Natural killer cell treated with Interleukin-12 subunit alpha and Interleukin-12 subunit beta and Interleukin-15 and Interleukin-18, amount 100 ng/mL, for 72 hours (primary cell): ENCODE results near the gene PRPF18. TPM values are rescaled to one million over a fixed set of nuclear protein-coding genes. Genes with fewer than 3 reads are reported as not detected.
A peak's percentile ranks its signal among the peaks of the same experiment; 100 is the strongest.

Source experiments
- ATAC-seq, 2 donors: fragments of 150-1000 bp; cut with Tn5 transposase in 1 of 2; sonication (Bioruptor Pico), chemical (Tn5 transposase) in 1 of 2; 2 replicates each; pipeline ENCODE4 v1.10.0; 2021
- DNase-seq: peaks from one replicate; pipeline ENCODE4 v3.0.0; 2022; ENCODE audit warnings: low spot score
- H3K27ac Mint-ChIP-seq, 2 donors: 1 replicate in 1 of 2; 2 replicates in 1 of 2; pipeline ENCODE4 v1.8.0; 2022; ENCODE audit warnings: mixed read lengths in 2 of 2, mild to moderate bottlenecking in 1 of 2, moderate library complexity in 1 of 2
- H3K27me3 Mint-ChIP-seq, 2 donors: 1 replicate in 1 of 2; 2 replicates in 1 of 2; pipeline ENCODE4 v1.8.0; 2022; ENCODE audit warnings: mixed read lengths in 2 of 2
- H3K36me3 Mint-ChIP-seq: one replicate; pipeline ENCODE4 v1.8.0; 2022; ENCODE audit warnings: mixed read lengths
- H3K4me1 Mint-ChIP-seq, 2 donors: 1 replicate in 1 of 2; 2 replicates in 1 of 2; pipeline ENCODE4 v1.8.0; 2022; ENCODE audit warnings: low read depth in 2 of 2, mixed read lengths in 2 of 2, mild to moderate bottlenecking in 1 of 2
- H3K4me3 Mint-ChIP-seq: one replicate; pipeline ENCODE4 v1.8.0; 2022; ENCODE audit warnings: mixed read lengths
- H3K9me3 Mint-ChIP-seq: 2 replicates; pipeline ENCODE4 v1.8.0; 2022; ENCODE audit warnings: mixed read lengths
- total RNA-seq, 2 donors: library from RNA; stranded (reverse); gene quantifications; one replicate each; pipeline ENCODE4 v1.2.3, GENCODE V29; 2022

Gene PRPF18
- total RNA-seq, 2 donors from 2014 or later, result 29.2 to 29.6 TPM

GRCh38 chr10:13657101-13657680 lies 70.4 kb downstream of the PRPF18 start:
- H3K27ac Mint-ChIP-seq, result no peak overlapping the region
- peaks cover 0 to 3% of the 10 kb centered on the region in 2 donors for H3K27me3 Mint-ChIP-seq
- no peaks in the 10 kb centered on the region for H3K36me3 Mint-ChIP-seq
- no peaks in the 10 kb centered on the region for H3K9me3 Mint-ChIP-seq
- peaks cover 4 to 9% of the 10 kb centered on the region in 2 donors for H3K4me1 Mint-ChIP-seq
- DNase-seq (no peak), ATAC-seq (no peak)
- H3K4me3 Mint-ChIP-seq, result no peak overlapping the region

GRCh38 chr10:13658264-13658663 lies 71.5 kb downstream of the PRPF18 start:
- Mint-ChIP-seq H3K4me3 (no peak overlapping the region), H3K4me1 (peaks cover 4 to 9% of the 10 kb centered on the region in 2 donors), H3K9me3 (no peaks in the 10 kb centered on the region), H3K27me3 (peaks cover 0 to 3% of the 10 kb centered on the region in 2 donors), H3K36me3 (no peaks in the 10 kb centered on the region), H3K27ac (no peak overlapping the region)
- ATAC-seq (no peak), DNase-seq (no peak)

GRCh38 chr10:13658871-13659685 lies 72.3 kb downstream of the PRPF18 start:
- peaks cover 4 to 9% of the 10 kb centered on the region in 2 donors for H3K4me1 Mint-ChIP-seq
- no peak overlapping the region for H3K4me3 Mint-ChIP-seq
- peaks cover 0 to 3% of the 10 kb centered on the region in 2 donors for H3K27me3 Mint-ChIP-seq
- no peak for DNase-seq
- H3K27ac Mint-ChIP-seq, result no peak overlapping the region
- H3K36me3 Mint-ChIP-seq, result no peaks in the 10 kb centered on the region
- ATAC-seq, result peak in 1 of 2 donors; percentile 51
- H3K9me3 Mint-ChIP-seq, result no peaks in the 10 kb centered on the region

- H3K27me3 Mint-ChIP-seq, result peaks cover 0 to 3% of the 10 kb centered on the region in 2 donors
- H3K9me3 Mint-ChIP-seq, result no peaks in the 10 kb centered on the region
- peaks cover 4 to 9% of the 10 kb centered on the region in 2 donors for H3K4me1 Mint-ChIP-seq
- H3K27ac Mint-ChIP-seq, result no peak overlapping the region
- ATAC-seq (peak; percentile 54 to 60), DNase-seq (no peak)
- H3K4me3 Mint-ChIP-seq, result peak overlapping the region; percentile 4
- H3K36me3 Mint-ChIP-seq, result no peaks in the 10 kb centered on the region
Observed at GRCh38 chr10:13659887-13660550, 73.3 kb downstream of the PRPF18 start.

- Mint-ChIP-seq H3K27ac (no peak overlapping the region), H3K9me3 (no peaks in the 10 kb centered on the region), H3K27me3 (peaks cover 0 to 3% of the 10 kb centered on the region in 2 donors), H3K4me1 (peaks cover 4 to 12% of the 10 kb centered on the region in 2 donors), H3K36me3 (no peaks in the 10 kb centered on the region), H3K4me3 (no peak overlapping the region)
- DNase-seq (no peak), ATAC-seq (no peak)
Observed at GRCh38 chr10:13660551-13660920, 73.8 kb downstream of the PRPF18 start.

- H3K36me3 Mint-ChIP-seq, result no peaks in the 10 kb centered on the region
- peaks cover 0 to 3% of the 10 kb centered on the region in 2 donors for H3K27me3 Mint-ChIP-seq
- peaks cover 4 to 12% of the 10 kb centered on the region in 2 donors for H3K4me1 Mint-ChIP-seq
- no peak overlapping the region for H3K4me3 Mint-ChIP-seq
- DNase-seq (no peak), ATAC-seq (no peak)
- no peaks in the 10 kb centered on the region for H3K9me3 Mint-ChIP-seq
- no peak overlapping the region for H3K27ac Mint-ChIP-seq
Observed at GRCh38 chr10:13661256-13661655, 74.5 kb downstream of the PRPF18 start.

GRCh38 chr10:13665516-13666262 lies 78.9 kb downstream of the PRPF18 start:
- Mint-ChIP-seq H3K36me3 (no peaks in the 10 kb centered on the region), H3K27me3 (peaks cover 0 to 3% of the 10 kb centered on the region in 2 donors), H3K9me3 (no peaks in the 10 kb centered on the region), H3K4me1 (peaks cover 0 to 3% of the 10 kb centered on the region in 2 donors), H3K27ac (no peak overlapping the region), H3K4me3 (no peak overlapping the region)
- peak; percentile 18 to 43 for ATAC-seq
- DNase-seq, result no peak

- Mint-ChIP-seq H3K4me3 (no peak overlapping the region), H3K27me3 (no peaks in the 10 kb centered on the region), H3K27ac (no peak overlapping the region), H3K36me3 (no peaks in the 10 kb centered on the region), H3K9me3 (no peaks in the 10 kb centered on the region), H3K4me1 (peaks cover 0 to 3% of the 10 kb centered on the region in 2 donors)
- DNase-seq (no peak), ATAC-seq (no peak)
Observed at GRCh38 chr10:13668126-13668525, 81.4 kb downstream of the PRPF18 start.

GRCh38 chr10:13669182-13669855 lies 82.6 kb downstream of the PRPF18 start:
- no peak overlapping the region for H3K4me3 Mint-ChIP-seq
- DNase-seq, result no peak
- H3K4me1 Mint-ChIP-seq, result peaks cover 0 to 3% of the 10 kb centered on the region in 2 donors
- no peaks in the 10 kb centered on the region for H3K27me3 Mint-ChIP-seq
- no peak overlapping the region for H3K27ac Mint-ChIP-seq
- no peaks in the 10 kb centered on the region for H3K36me3 Mint-ChIP-seq
- H3K9me3 Mint-ChIP-seq, result no peaks in the 10 kb centered on the region
- no peak for ATAC-seq

GRCh38 chr10:13669901-13670300 lies 83.1 kb downstream of the PRPF18 start:
- no peak overlapping the region for H3K27ac Mint-ChIP-seq
- H3K36me3 Mint-ChIP-seq, result no peaks in the 10 kb centered on the region
- no peak for DNase-seq
- H3K4me1 Mint-ChIP-seq, result peaks cover 0 to 3% of the 10 kb centered on the region in 2 donors
- no peak overlapping the region for H3K4me3 Mint-ChIP-seq
- H3K9me3 Mint-ChIP-seq, result no peaks in the 10 kb centered on the region
- no peaks in the 10 kb centered on the region for H3K27me3 Mint-ChIP-seq
- ATAC-seq, result no peak

- Mint-ChIP-seq H3K27me3 (no peaks in the 10 kb centered on the region), H3K4me1 (no peaks in the 10 kb centered on the region)
Observed at GRCh38 chr10:13670311-13670710, 83.5 kb downstream of the PRPF18 start.

GRCh38 chr10:13671904-13672303 lies 85.1 kb downstream of the PRPF18 start:
- Mint-ChIP-seq H3K27ac (no peak overlapping the region), H3K9me3 (no peaks in the 10 kb centered on the region), H3K4me1 (no peaks in the 10 kb centered on the region), H3K27me3 (peaks cover under 1 to 4% of the 10 kb centered on the region in 2 donors), H3K4me3 (no peak overlapping the region), H3K36me3 (no peaks in the 10 kb centered on the region)
- DNase-seq (no peak), ATAC-seq (peak in 1 of 2 donors; percentile 32)

More at GRCh38 chr10:13670311-13670710, 83.5 kb downstream of the PRPF18 start:
- DNase-seq, result no peak
- no peak overlapping the region for H3K27ac Mint-ChIP-seq
- no peak overlapping the region for H3K4me3 Mint-ChIP-seq
- H3K9me3 Mint-ChIP-seq, result no peaks in the 10 kb centered on the region
- ATAC-seq, result no peak
- H3K36me3 Mint-ChIP-seq, result no peaks in the 10 kb centered on the region

- Mint-ChIP-seq H3K9me3 (no peaks in the 10 kb centered on the region), H3K36me3 (no peaks in the 10 kb centered on the region), H3K27ac (no peak overlapping the region), H3K27me3 (peaks cover 2 to 10% of the 10 kb centered on the region in 2 donors), H3K4me3 (no peak overlapping the region), H3K4me1 (no peaks in the 10 kb centered on the region)
- ATAC-seq (no peak), DNase-seq (no peak)
Observed at GRCh38 chr10:13672548-13672947, 85.8 kb downstream of the PRPF18 start.
